SK-N-SH (cell line): ENCODE measurements around the gene ANK2. TPM values are rescaled to one million over a fixed set of nuclear protein-coding genes. Genes with fewer than 3 reads are reported as not detected.
"Not testable (repeated sequence)": the region's sequence is repeated elsewhere in the genome, so short reads cannot be mapped to it uniquely, and the experiment has no call there.

Source experiments
- CTCF ChIA-PET: fragments of 300-600, 350-600 bp; formaldehyde crosslinking; extraction: SDS; loops from one replicate; lab custom pipeline; 2021; lab: Yijun Ruan, JAX
- POLR2A ChIA-PET: fragments of 350-600 bp; sonication (Branson Sonifier 250); formaldehyde crosslinking; extraction: SDS; loops from one replicate; lab custom pipeline; 2020; ENCODE audit warnings: antibody characterized with exemption, inconsistent platforms; lab: Yijun Ruan, JAX
- DNase-seq: peaks from one replicate; pipeline ENCODE4 v3.0.0; 2012
- H2AFZ ChIP-seq: fragments of 200-600 bp; sonication (generic); 2 replicates; pipeline ENCODE4 v1.8.1; 2016; ENCODE audit warnings: antibody characterized with exemption, mild to moderate bottlenecking, low read depth
- H3F3A ChIP-seq: fragments of 200-600 bp; sonication (generic); replicated peaks from 2 replicates; pipeline ENCODE3; 2016; ENCODE audit warnings: antibody characterized with exemption, mild to moderate bottlenecking; ENCODE audit not compliant: insufficient read depth
- H3K27ac ChIP-seq, 2 experiments: fragments of 200-500 bp in 1 of 2; fragments of 200-600 bp in 1 of 2; sonication (Bioruptor generic) in 1 of 2; sonication (generic), shearing (Covaris generic) in 1 of 2; 2 replicates each; pipeline versions ENCODE4 v1.5.1 to v1.6.1; 2014 to 2016; ENCODE audit warnings: low read depth in 2 of 2, inconsistent platforms in 1 of 2, low read length in 1 of 2, mild to moderate bottlenecking in 1 of 2, mixed read lengths in 1 of 2
- H3K27me3 ChIP-seq: fragments of 200-600 bp; sonication (generic), shearing (Covaris generic); 2 replicates; pipeline ENCODE4 v1.6.1; 2016; ENCODE audit warnings: mixed run types; ENCODE audit not compliant: insufficient read depth
- H3K36me3 ChIP-seq, 2 experiments: fragments of 200-500 bp in 1 of 2; fragments of 200-600 bp in 1 of 2; sonication (Bioruptor generic) in 1 of 2; sonication (generic) in 1 of 2; replicated peaks in 1 of 2; 2 replicates each; pipeline versions ENCODE3 to v1.5.1; 2014 to 2016; ENCODE audit warnings: low read length in 1 of 2, mild to moderate bottlenecking in 1 of 2; ENCODE audit not compliant: insufficient read depth in 2 of 2, control insufficient read depth in 1 of 2
- H3K4me1 ChIP-seq, 2 experiments: fragments of 200-500 bp in 1 of 2; fragments of 200-600 bp in 1 of 2; sonication (Bioruptor generic) in 1 of 2; sonication (generic), shearing (Covaris generic) in 1 of 2; 2 replicates each; pipeline versions ENCODE4 v1.5.1 to v1.6.1; 2014 to 2016; ENCODE audit warnings: low read depth in 1 of 2, low read length in 1 of 2, mixed run types in 1 of 2; ENCODE audit not compliant: insufficient read depth in 2 of 2, control insufficient read depth in 1 of 2
- H3K4me2 ChIP-seq: fragments of 200-600 bp; sonication (generic), shearing (Covaris generic); 2 replicates; pipeline ENCODE4 v1.6.1; 2017; ENCODE audit warnings: mixed run types
- H3K4me3 ChIP-seq, 2 experiments: fragments of 200-500 bp in 1 of 2; fragments of 200-600 bp in 1 of 2; sonication (Bioruptor generic) in 1 of 2; sonication (generic), shearing (Covaris generic) in 1 of 2; 2 replicates each; pipeline versions ENCODE4 v1.5.1 to v1.8.1; 2014 to 2016; ENCODE audit warnings: low read depth in 2 of 2, inconsistent platforms in 1 of 2, low read length in 1 of 2, mild to moderate bottlenecking in 1 of 2, mixed read lengths in 1 of 2, moderate library complexity in 1 of 2
- H3K79me2 ChIP-seq: fragments of 200-600 bp; sonication (generic); 2 replicates; pipeline ENCODE4 v1.8.1; 2017; ENCODE audit warnings: mild to moderate bottlenecking; ENCODE audit not compliant: insufficient read depth
- H3K9ac ChIP-seq: fragments of 200-600 bp; sonication (generic); 2 replicates; pipeline ENCODE4 v1.6.1; 2017; ENCODE audit warnings: mixed run types
- H3K9me2 ChIP-seq: fragments of 200-600 bp; sonication (generic); 2 replicates; pipeline ENCODE4 v1.6.1; 2017; ENCODE audit warnings: mixed run types
- H3K9me3 ChIP-seq: fragments of 200-600 bp; sonication (generic); 2 replicates; pipeline ENCODE4 v1.6.1; 2017; ENCODE audit warnings: mixed run types, mild to moderate bottlenecking, moderate library complexity
- H4K20me1 ChIP-seq: fragments of 200-600 bp; sonication (generic); 2 replicates; pipeline ENCODE4 v1.6.1; 2017; ENCODE audit warnings: mild to moderate bottlenecking, mixed run types; ENCODE audit not compliant: insufficient read depth
- CHD2 ChIP-seq: fragments of 150-350 bp; IDR thresholded peaks from 2 replicates; pipeline ENCODE4 v1.6.1; 2018; ENCODE audit warnings: low read length; ENCODE audit not compliant: partially characterized antibody
- EP300 ChIP-seq, 2 experiments: IDR thresholded peaks; 2 replicates each; pipeline versions ENCODE4 v1.4.0 to v1.6.1; 2012; ENCODE audit warnings: borderline replicate concordance in 1 of 2, low read depth in 1 of 2, low read length in 1 of 2
- FOXM1 ChIP-seq: IDR thresholded peaks from 2 replicates; pipeline ENCODE4 v1.4.0; 2012; ENCODE audit warnings: low read depth, mild to moderate bottlenecking
- GATA2 ChIP-seq: sonication (generic); formaldehyde crosslinking; IDR thresholded peaks from 2 replicates; pipeline ENCODE4 v1.5.0; 2020; ENCODE audit warnings: mild to moderate bottlenecking, missing genetic modification reagents
- JUND ChIP-seq: IDR thresholded peaks from 2 replicates; pipeline ENCODE4 v1.4.0; 2012
- MEF2A ChIP-seq: IDR thresholded peaks from 2 replicates; pipeline ENCODE4 v1.4.0; 2012; ENCODE audit warnings: low read depth, borderline replicate concordance
- SIN3A ChIP-seq: IDR thresholded peaks from 2 replicates; pipeline ENCODE4 v1.6.1; 2012; ENCODE audit warnings: low read depth, mild to moderate bottlenecking, low read length, moderate library complexity, borderline replicate concordance
- SMC3 ChIP-seq: IDR thresholded peaks from 2 replicates; pipeline ENCODE4 v1.6.1; 2012; ENCODE audit warnings: low read depth, low read length, improper control_type of control experiment
- TCF12 ChIP-seq: IDR thresholded peaks from 2 replicates; pipeline ENCODE4 v1.4.0; 2012
- YY1 ChIP-seq: IDR thresholded peaks from 2 replicates; pipeline ENCODE4 v1.4.0; 2012; ENCODE audit warnings: low read depth, mild to moderate bottlenecking
- WGBS: methylation state at CpG from one replicate; pipeline ENCODE4 v1.1.6; 2017; ENCODE audit warnings: low lambda C conversion rate; 5-methylcytosine and 5-hydroxymethylcytosine counted together
- polyA plus RNA-seq, 3 experiments: library from polyadenylated mRNA; depleted of rRNA; stranded (reverse); fragments of >200 nt; gene quantifications; 2 replicates each; pipeline ENCODE4 v1.2.3, GENCODE V29; 2012
- TF ChIP-seq, protein P1 (sequence below): fragments of 150-350 bp; IDR thresholded peaks from 2 replicates; pipeline ENCODE4 v1.6.1; 2016; ENCODE audit warnings: mild to moderate bottlenecking, low read depth, low read length
- TF ChIP-seq, protein P2 (sequence below): fragments of 150-350 bp; IDR thresholded peaks from 2 replicates; pipeline ENCODE4 v1.6.1; 2017; ENCODE audit warnings: antibody characterized with exemption, low read length, low read depth, borderline replicate concordance
- TF ChIP-seq, protein P3 (sequence below): IDR thresholded peaks from 2 replicates; pipeline ENCODE4 v1.4.0; 2012; ENCODE audit warnings: low read depth, borderline replicate concordance
- TF ChIP-seq, protein P4 (sequence below): IDR thresholded peaks from 2 replicates; pipeline ENCODE4; 2012

The ANK2 gene
- polyA plus RNA-seq, 1 of the 3 experiments (the other 2 are of a cell fraction), result 0.69 TPM

DNA sequence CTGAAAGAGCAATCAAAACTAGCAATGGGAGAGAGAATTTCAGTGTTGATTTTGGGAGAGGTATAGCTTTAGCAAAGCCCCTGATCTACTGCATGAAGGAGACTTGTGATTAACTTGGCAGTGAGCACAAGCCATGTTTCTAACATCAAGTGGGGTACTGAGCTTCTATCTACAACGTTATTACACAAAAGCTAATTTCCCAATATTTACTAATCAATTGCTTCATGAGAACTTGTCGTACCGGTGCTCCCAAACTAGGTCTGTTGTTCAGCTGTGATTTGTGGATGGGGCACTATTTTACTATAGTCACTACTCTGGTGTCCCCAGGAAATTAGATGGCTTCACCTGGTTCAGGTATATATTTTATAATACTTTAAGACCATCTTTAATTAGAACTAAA is 16.2 kb downstream of the ANK2 start:
- Histone ChIP-seq H3K79me2 (no peaks in the 10 kb centered on the region; the same call in 1 of the 2 replicates), H3K4me3 (no peak overlapping the region), H3K9me3 (no peaks in the 10 kb centered on the region), H3K9me2 (no peaks in the 10 kb centered on the region), H3K27ac (no peak overlapping the region), H3K9ac (no peak overlapping the region), H3K4me1 (peaks cover 0 to 5% of the 10 kb centered on the region in 2 experiments; a peak in 2 of 4 replicates), H3K4me2 (no peak overlapping the region), H3K36me3 (no peaks in the 10 kb centered on the region), H3F3A (no peaks in the 10 kb centered on the region), H4K20me1 (no peaks in the 10 kb centered on the region), H3K27me3 (no peaks in the 10 kb centered on the region), H2AFZ (no peak overlapping the region)
- WGBS, result 79% methylated on average over 3 of the region's 3 CpGs
- DNase-seq, result no peak
- ChIA-PET POLR2A (no interaction called here), CTCF (no interaction called here)
- no peak for TF ChIP-seq EP300 (IDR thresholded peaks at IDR 0.05; ENCODE audit: borderline replicate concordance in 1 of 2, low read depth in 1 of 2, low read length in 1 of 2)
- TF ChIP-seq FOXM1, result no peak
- no peak for TF ChIP-seq CHD2
- TF ChIP-seq TCF12, result no peak
- no peak for TF ChIP-seq SIN3A

DNA sequence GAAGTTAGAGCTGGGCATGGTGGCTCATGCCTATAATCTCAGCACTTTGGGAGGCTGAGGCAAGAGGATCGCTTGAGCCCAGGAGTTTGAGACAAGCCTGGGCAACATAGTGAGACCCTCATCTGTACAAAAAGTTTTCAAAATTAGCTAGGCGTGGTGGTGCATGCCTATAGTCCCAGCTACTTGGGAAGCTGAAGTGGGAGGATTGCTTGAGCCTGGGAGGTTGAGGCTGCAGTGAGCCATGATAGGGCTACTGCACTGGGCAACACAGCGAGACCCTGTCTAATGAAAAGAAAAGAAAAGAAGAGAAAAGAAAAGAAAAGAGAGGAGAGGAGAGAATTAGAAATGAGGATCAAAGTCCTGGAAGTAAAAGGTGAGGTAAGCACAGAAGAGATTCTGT is 19.3 kb downstream of the ANK2 start:
- WGBS, result 76% methylated on average over 3 of the region's 3 CpGs
- not testable (repeated sequence) for H4K20me1 ChIP-seq
- CTCF ChIA-PET, result interaction anchor here (1.6 kb wide), 1 partner anchor 20 kb away, joined by 3 read pairs; no protein-coding TSS in a partner anchor

DNA sequence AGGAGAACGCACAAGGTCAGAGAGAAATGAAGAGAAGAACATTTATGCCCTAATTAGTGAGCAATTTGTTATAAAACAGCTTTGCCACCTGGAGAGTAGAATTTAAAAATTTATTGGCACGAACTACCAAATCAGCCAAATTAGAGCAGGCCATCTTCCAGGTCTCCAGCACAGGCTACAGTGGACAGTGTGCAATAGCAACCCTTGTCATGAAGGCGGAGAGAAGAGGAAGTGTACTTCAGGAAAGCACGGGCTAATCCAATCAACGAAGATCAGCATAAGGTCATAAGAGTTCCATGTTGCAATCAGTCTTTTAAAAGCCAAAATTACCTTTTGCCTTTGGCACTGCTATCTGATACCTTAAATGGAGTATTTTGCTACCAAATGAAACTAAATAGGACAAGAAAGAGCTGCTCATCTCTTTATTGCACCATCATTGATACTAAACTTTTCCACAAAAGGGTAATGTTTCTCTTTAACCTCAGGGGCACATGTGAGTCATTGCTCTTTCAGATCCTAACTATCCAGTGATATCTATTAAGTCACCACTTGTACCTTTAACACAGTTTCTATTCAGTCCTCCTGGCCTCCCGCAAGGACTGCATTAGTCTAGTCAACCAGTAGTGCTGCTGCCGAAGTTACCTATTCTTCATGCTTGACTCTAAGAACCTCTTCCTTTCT is 19.9 kb downstream of the ANK2 start:
- H3K27ac ChIP-seq, result no peak overlapping the region; a peak in 1 of 4 replicates
- no peaks in the 10 kb centered on the region for H3K79me2 ChIP-seq
- no peaks in the 10 kb centered on the region for H4K20me1 ChIP-seq
- no peak overlapping the region for H3K4me2 ChIP-seq
- ChIA-PET POLR2A (no interaction called here), CTCF (interaction anchor here (1.6 kb wide), 1 partner anchor 20 kb away, joined by 3 read pairs; no protein-coding TSS in a partner anchor)
- H3F3A ChIP-seq, result no peaks in the 10 kb centered on the region
- no peaks in the 10 kb centered on the region for H3K9me2 ChIP-seq
- no peaks in the 10 kb centered on the region for H3K36me3 ChIP-seq
- H3K9me3 ChIP-seq, result no peaks in the 10 kb centered on the region
- no peak overlapping the region for H2AFZ ChIP-seq
- no peak overlapping the region; a peak in 1 of 4 replicates for H3K4me3 ChIP-seq
- no peak for DNase-seq
- peaks cover 0 to 5% of the 10 kb centered on the region in 2 experiments; a peak in 2 of 4 replicates for H3K4me1 ChIP-seq
- WGBS, result 76% methylated on average over 7 of the region's 7 CpGs
- no peak overlapping the region for H3K9ac ChIP-seq
- no peaks in the 10 kb centered on the region for H3K27me3 ChIP-seq
- no peak for TF ChIP-seq GATA2 (CRISPR knock-in tag)
- no peak for TF ChIP-seq MEF2A
- no peak for TF ChIP-seq SMC3
- TF ChIP-seq, protein P1, sequence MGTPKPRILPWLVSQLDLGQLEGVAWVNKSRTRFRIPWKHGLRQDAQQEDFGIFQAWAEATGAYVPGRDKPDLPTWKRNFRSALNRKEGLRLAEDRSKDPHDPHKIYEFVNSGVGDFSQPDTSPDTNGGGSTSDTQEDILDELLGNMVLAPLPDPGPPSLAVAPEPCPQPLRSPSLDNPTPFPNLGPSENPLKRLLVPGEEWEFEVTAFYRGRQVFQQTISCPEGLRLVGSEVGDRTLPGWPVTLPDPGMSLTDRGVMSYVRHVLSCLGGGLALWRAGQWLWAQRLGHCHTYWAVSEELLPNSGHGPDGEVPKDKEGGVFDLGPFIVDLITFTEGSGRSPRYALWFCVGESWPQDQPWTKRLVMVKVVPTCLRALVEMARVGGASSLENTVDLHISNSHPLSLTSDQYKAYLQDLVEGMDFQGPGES, result no peak
- TF ChIP-seq JUND, result no peak
- TF ChIP-seq, protein P2, sequence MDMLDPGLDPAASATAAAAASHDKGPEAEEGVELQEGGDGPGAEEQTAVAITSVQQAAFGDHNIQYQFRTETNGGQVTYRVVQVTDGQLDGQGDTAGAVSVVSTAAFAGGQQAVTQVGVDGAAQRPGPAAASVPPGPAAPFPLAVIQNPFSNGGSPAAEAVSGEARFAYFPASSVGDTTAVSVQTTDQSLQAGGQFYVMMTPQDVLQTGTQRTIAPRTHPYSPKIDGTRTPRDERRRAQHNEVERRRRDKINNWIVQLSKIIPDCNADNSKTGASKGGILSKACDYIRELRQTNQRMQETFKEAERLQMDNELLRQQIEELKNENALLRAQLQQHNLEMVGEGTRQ, result no peak
- TF ChIP-seq, protein P3, sequence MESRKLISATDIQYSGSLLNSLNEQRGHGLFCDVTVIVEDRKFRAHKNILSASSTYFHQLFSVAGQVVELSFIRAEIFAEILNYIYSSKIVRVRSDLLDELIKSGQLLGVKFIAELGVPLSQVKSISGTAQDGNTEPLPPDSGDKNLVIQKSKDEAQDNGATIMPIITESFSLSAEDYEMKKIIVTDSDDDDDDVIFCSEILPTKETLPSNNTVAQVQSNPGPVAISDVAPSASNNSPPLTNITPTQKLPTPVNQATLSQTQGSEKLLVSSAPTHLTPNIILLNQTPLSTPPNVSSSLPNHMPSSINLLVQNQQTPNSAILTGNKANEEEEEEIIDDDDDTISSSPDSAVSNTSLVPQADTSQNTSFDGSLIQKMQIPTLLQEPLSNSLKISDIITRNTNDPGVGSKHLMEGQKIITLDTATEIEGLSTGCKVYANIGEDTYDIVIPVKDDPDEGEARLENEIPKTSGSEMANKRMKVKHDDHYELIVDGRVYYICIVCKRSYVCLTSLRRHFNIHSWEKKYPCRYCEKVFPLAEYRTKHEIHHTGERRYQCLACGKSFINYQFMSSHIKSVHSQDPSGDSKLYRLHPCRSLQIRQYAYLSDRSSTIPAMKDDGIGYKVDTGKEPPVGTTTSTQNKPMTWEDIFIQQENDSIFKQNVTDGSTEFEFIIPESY, result no peak
- TF ChIP-seq, protein P4, sequence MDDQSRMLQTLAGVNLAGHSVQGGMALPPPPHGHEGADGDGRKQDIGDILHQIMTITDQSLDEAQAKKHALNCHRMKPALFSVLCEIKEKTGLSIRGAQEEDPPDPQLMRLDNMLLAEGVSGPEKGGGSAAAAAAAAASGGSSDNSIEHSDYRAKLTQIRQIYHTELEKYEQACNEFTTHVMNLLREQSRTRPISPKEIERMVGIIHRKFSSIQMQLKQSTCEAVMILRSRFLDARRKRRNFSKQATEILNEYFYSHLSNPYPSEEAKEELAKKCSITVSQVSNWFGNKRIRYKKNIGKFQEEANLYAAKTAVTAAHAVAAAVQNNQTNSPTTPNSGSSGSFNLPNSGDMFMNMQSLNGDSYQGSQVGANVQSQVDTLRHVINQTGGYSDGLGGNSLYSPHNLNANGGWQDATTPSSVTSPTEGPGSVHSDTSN, result no peak
- no peak for TF ChIP-seq YY1

More for the DNA sequence above, 19.3 kb downstream of the ANK2 start:
- POLR2A ChIA-PET, H3K36me3 ChIP-seq, H3K9me2 ChIP-seq, H3K9ac ChIP-seq, H3F3A ChIP-seq, H3K9me3 ChIP-seq, H2AFZ ChIP-seq, H3K4me3 ChIP-seq, H3K27ac ChIP-seq, H3K4me2 ChIP-seq, H3K79me2 ChIP-seq, H3K4me1 ChIP-seq, DNase-seq, H3K27me3 ChIP-seq: not testable (repeated sequence)
